Esophagus muscularis mucosa (tissue), 4 donors: ENCODE data around the gene PHC1.

Experiments used
- EP300 ChIP-seq: sonication (generic); formaldehyde crosslinking; IDR thresholded peaks from one replicate; pipeline ENCODE4 v1.6.1; 2017; ENCODE audit warnings: antibody characterized with exemption
- POLR2A ChIP-seq: fragments of 450-650 bp; IDR thresholded peaks from one replicate; pipeline ENCODE4 v1.6.1; 2017; ENCODE audit warnings: antibody characterized with exemption, moderate library complexity, mild to moderate bottlenecking, low read depth
- POLR2AphosphoS5 ChIP-seq, 2 donors: sonication (generic); formaldehyde crosslinking; IDR thresholded peaks; one replicate each; pipeline ENCODE4 v1.6.1; 2017; ENCODE audit warnings: antibody characterized with exemption in 2 of 2
- TF ChIP-seq, protein P1 (sequence below), 3 experiments: fragments of 200-600 bp in 2 of 3; fragments of 450-650 bp in 1 of 3; sonication (generic) in 2 of 3; IDR thresholded peaks; one replicate each; pipeline ENCODE4 v1.5.1; 2017 to 2019; ENCODE audit warnings: antibody characterized with exemption in 3 of 3, mild to moderate bottlenecking in 2 of 3, moderate library complexity in 1 of 3

DNA sequence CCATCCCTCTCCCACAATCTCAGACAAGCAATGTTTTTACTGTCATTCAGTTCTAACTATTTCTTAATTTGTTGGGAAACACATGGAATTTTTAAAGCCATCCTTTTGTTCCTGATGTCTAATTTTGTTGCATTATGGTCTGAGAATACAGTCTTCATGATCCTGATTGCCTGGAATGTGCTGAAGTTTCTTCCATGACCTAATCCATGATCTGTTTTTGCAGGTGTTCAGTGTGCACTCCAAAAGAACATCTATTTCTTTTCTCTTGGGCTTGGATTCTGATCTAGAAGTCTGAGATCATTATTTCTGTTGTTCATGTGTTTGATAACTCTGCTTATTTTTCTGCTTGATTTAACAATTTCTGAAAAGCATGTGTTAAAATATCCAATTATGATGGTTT, 43.2 kb upstream of the PHC1 start:
- TF ChIP-seq, protein P1, sequence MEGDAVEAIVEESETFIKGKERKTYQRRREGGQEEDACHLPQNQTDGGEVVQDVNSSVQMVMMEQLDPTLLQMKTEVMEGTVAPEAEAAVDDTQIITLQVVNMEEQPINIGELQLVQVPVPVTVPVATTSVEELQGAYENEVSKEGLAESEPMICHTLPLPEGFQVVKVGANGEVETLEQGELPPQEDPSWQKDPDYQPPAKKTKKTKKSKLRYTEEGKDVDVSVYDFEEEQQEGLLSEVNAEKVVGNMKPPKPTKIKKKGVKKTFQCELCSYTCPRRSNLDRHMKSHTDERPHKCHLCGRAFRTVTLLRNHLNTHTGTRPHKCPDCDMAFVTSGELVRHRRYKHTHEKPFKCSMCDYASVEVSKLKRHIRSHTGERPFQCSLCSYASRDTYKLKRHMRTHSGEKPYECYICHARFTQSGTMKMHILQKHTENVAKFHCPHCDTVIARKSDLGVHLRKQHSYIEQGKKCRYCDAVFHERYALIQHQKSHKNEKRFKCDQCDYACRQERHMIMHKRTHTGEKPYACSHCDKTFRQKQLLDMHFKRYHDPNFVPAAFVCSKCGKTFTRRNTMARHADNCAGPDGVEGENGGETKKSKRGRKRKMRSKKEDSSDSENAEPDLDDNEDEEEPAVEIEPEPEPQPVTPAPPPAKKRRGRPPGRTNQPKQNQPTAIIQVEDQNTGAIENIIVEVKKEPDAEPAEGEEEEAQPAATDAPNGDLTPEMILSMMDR (IDR thresholded peaks at IDR 0.05): no peak
- no peak for TF ChIP-seq POLR2A
- no peak for TF ChIP-seq EP300
- no peak for TF ChIP-seq POLR2AphosphoS5 (IDR thresholded peaks at IDR 0.05)
